Measurements from ENCODE around the gene ADAMTS2.

The ADAMTS2 gene

DNA sequence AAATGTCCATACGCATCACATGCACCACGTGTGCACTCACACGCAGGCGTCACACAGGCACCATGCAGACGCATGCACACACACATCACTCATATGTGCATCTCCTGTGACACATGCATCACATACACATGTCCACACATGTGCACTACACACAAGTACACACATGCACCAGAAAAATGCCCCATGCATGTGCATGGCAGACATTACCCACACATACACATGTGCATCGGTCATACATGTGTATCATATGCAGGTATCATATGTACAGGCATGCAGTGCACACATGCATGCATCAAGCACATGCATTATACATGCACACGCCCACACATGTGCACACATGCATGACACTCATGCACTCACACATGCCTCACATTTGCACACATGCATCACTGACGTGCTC, 26.1 kb downstream of the ADAMTS2 start:
- TF ChIP-seq, protein P1, sequence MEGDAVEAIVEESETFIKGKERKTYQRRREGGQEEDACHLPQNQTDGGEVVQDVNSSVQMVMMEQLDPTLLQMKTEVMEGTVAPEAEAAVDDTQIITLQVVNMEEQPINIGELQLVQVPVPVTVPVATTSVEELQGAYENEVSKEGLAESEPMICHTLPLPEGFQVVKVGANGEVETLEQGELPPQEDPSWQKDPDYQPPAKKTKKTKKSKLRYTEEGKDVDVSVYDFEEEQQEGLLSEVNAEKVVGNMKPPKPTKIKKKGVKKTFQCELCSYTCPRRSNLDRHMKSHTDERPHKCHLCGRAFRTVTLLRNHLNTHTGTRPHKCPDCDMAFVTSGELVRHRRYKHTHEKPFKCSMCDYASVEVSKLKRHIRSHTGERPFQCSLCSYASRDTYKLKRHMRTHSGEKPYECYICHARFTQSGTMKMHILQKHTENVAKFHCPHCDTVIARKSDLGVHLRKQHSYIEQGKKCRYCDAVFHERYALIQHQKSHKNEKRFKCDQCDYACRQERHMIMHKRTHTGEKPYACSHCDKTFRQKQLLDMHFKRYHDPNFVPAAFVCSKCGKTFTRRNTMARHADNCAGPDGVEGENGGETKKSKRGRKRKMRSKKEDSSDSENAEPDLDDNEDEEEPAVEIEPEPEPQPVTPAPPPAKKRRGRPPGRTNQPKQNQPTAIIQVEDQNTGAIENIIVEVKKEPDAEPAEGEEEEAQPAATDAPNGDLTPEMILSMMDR (IDR thresholded peaks at IDR 0.05; ENCODE audit: insufficient read depth, low read depth, low read length, missing control alignments): no peak
- no peak for DNase-seq (ENCODE audit: low read depth)

DNA sequence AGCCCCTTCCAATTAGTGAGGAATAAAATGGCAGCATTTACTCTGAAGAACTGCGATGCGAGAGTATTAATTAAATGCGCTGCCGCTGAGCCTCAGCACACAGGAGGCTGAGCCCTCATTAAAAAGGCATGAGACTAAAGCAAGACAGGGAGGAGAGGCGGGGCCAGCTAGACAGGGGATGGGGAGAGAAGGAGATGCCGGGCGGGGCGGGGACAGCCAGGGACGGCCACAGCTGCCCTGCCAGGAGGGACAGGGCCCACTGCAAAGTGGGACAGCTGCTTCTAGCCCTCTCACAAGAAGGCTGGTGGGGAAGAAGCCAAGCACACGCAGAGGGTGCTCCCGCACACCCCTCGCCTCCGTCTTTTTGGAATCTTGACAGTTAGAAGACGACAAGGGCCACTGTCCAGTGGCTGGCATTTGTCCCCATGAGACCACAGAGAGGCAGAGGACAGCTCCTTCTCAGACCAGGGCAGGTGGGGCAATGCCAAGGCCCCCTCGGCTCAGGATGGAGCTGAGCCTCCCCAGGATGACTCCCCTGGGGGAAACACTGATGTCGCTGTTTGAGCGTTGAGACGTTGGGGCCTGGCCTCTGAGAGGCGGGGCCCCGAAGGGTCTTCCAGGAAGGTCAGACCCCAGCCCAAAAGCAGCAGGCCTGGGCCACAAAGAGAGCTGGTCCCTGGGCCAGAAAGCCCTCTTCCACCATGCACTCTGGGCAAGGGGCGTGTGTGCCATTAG, 26.9 kb downstream of the ADAMTS2 start:
- TF ChIP-seq, protein P1 (IDR thresholded peaks at IDR 0.05; ENCODE audit: insufficient read depth, low read depth, low read length, missing control alignments): no peak

More for the DNA sequence above, 26.1 kb downstream of the ADAMTS2 start:
- H3K4me3 ChIP-seq (ENCODE audit: low read depth, low read length): no peak overlapping the region

DNA sequence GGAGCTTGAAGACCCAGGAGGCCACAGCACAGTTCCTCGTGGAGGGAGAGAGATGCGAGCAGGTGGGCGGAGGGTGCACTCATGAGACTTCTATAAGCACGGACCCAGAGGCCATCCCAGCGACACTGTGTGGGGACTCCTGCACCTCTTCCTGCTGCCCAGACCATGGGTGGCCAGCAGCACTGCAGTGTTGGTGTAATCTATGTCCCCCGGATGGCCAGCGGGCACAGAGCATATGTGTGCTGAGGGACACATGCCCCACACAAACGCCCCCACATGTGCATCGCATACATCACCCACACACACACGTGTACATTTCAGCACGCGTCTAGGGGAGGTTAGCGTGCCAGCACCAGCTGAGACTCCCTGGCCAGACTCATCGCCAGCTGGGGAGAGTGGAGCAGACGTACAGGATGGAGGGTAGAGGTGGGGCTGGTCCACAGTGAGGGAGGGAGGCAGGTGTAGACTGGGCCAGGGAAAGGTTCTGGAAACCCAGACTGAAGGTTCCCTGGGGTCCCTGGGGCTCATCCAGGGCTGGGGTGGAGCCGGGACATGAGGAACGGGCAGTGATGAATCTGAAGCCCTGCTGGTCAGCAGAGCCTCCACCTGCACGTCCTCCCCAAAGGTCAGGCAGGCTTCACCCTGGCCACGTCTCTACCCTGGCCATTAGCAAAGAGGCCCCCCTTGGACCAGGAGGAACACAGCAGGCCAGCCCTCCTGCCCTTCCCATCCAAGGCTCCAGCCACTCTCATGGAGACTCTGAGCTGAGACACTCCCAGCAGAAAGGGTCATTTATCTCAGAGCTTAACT, 27.6 kb downstream of the ADAMTS2 start:
- TF ChIP-seq, protein P1 (IDR thresholded peaks at IDR 0.05; ENCODE audit: insufficient read depth, low read depth, low read length, missing control alignments): no peak
- H3K4me3 ChIP-seq (ENCODE audit: low read depth, low read length): no peak overlapping the region
- DNase-seq (ENCODE audit: low read depth): no peak

More for the DNA sequence above, 26.9 kb downstream of the ADAMTS2 start:
- no peak overlapping the region for H3K4me3 ChIP-seq (ENCODE audit: low read depth, low read length)
- no peak for DNase-seq (ENCODE audit: low read depth)

DNA sequence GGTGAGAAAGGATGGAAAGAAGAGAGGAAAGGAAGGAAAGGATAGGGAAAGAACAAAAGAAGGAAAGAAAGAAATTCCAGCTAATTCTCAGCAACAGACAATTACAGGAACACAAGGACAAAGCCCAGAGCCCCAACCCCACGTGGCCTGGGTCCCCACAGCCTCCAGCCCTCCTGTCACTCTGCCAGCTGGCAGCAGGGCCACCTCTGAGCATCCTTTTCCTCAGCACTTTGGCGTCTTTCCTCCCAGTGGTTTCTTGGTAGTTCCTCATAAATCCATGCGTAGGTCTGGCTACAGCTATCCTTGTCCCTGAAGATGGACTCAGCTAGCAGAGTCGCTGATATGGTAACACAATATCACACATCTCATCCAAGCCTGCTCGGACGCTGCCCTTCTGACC, 28.3 kb downstream of the ADAMTS2 start:
- DNase-seq (ENCODE audit: low read depth): no peak
- H3K4me3 ChIP-seq (ENCODE audit: low read depth, low read length): no peak overlapping the region
- TF ChIP-seq, protein P1 (IDR thresholded peaks at IDR 0.05; ENCODE audit: insufficient read depth, low read depth, low read length, missing control alignments): no peak

DNA sequence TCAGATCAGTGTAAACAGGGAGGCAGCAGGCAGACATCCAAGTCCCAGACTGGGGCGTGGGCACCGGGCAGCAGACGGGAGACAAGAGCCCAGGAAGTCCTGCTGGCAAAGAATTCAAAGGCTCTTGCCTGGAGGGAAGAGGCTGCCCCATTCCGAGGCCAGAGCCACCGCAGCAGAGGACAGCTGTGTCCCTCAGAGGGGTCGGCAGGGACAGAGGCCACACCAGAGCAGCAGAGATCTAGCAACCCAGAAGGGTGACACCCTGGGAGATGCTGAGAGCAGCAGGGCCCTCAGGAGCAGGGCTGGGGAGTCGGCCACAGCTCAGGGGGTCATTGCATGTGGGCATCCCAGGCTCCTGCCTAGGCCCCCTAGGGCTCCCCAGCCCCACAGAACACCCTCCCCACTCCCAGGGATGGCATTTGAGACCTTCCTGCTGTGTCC, 29.1 kb downstream of the ADAMTS2 start:
- TF ChIP-seq, protein P1 (IDR thresholded peaks at IDR 0.05; ENCODE audit: insufficient read depth, low read depth, low read length, missing control alignments): no peak

DNA sequence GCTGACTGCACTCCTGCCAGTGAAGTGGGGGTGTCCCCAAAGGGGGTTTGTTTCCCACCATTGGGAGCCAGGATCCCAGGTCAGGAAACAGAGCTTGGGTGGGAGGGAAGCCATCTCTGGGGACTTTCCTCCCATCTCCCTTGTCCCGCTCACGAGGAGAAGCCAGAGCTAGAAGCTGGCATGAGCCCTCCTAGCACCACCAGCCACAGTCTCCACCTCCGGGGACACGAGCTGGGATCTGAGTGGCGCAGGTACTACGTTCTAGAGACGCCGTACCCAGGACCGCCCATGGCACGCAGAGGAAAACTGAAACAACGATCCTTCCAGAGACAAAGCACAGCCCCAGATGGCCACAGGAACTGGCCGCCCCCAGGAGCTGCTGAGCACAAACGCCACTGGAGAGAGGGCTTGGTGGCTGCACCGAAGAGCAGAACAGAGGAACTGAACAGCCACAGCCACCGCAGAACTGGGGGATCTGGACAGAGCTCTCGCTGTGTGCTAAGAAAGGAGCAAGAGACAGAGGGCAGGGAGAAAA, 29.8 kb downstream of the ADAMTS2 start:
- no peak for DNase-seq (ENCODE audit: low read depth)
- TF ChIP-seq, protein P1 (IDR thresholded peaks at IDR 0.05; ENCODE audit: insufficient read depth, low read depth, low read length, missing control alignments): no peak
- no peak overlapping the region for H3K4me3 ChIP-seq (ENCODE audit: low read depth, low read length)

More for the DNA sequence above, 29.1 kb downstream of the ADAMTS2 start:
- no peak for DNase-seq (ENCODE audit: low read depth)
- no peak overlapping the region for H3K4me3 ChIP-seq (ENCODE audit: low read depth, low read length)
